ENCODE results near the gene JAK3.

GRCh38 chr19:17832443-17833208 is 15.2 kb downstream of the JAK3 start:
- no peak for TF ChIP-seq CTCF (IDR thresholded peaks at IDR 0.05)
- TF ChIP-seq POLR2AphosphoS5 (IDR thresholded peaks at IDR 0.05; ENCODE audit: low read depth, low read length), result no peak

Data from Panc1 (cell line).